ENCODE results near the gene MBTPS1.

Gene MBTPS1

GRCh38 chr16:84116720-84117493, at the start of gene MBTPS1:
MBTPS1 (minus strand) TSS chr16:84116942; CDS start chr16:84101783, 15,159 bp downstream.
- peak; percentile 98 to 99 for DNase-seq

GRCh38 chr16:84165746-84166145, 49.0 kb upstream of the MBTPS1 start:
- DNase-seq: no peak

- no peak for DNase-seq
Measured at GRCh38 chr16:84161801-84162200, 45.1 kb upstream of the MBTPS1 start.

GRCh38 chr16:84161037-84161436, 44.3 kb upstream of the MBTPS1 start:
- no peak for DNase-seq

GRCh38 chr16:84159800-84160199, 43.1 kb upstream of the MBTPS1 start:
- DNase-seq: no peak

DNA sequence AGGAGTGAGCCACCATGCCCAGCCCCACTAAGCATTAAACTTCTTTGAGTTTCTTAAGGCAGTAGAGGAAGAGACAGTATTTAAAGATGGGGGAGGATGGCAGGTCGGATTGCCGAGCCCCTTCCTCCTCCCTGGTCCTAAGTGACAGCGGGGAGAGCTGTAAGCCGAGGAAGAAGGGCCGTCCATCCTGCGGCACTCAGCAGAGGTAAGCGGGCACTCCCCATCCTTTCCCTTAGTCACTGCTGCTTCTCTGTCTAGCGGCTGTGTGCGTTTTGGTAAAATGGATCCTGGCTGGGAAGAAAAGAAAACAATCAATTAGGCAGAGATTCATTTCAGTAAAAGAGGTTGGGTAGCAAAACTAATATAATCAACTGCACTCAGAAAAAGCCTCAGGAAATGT, 42.3 kb upstream of the MBTPS1 start:
- DNase-seq: no peak

DNA sequence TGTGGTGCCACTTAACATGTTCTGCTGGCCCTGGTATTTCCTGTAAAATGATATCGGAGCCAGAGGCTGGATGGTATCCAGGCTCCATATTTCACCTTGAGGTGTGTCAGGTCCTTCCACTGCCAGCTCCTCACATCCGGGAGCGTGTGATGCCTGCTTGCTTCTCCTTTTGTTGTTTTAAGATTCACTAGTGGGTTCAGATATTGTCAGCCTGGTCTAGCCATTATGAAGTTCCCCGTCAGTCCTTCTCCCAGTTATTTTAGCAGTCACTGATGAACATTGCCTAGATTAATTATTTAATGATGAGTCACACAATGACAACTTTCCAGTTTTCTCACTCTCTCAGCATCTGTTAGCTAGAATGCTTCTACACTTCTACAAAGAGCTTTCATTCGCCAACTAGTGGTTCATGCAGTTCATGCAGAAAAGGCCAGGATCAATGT, 39.6 kb upstream of the MBTPS1 start:
- DNase-seq: no peak

DNA sequence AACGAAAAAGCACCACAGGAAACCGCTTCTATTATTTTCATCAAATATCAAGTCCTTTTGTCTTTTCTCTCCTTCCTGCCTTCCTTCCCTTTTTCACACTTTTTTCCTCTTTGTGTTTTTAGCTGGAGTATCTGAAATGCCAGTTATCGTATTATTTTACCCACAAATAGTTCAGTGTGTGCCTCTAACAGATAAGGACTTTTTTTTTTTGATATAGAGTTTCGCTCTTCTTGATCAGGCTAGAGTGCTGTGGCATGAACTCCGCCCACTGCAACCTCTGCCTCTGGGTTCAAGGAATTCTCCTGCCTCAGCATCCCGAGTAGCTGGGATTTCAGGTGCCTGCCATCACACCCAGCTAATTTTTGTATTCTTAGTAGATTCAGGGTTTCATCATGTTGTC, 39.0 kb upstream of the MBTPS1 start:
- DNase-seq: no peak

GRCh38 chr16:84155226-84155625, 38.5 kb upstream of the MBTPS1 start:
- no peak for DNase-seq

GRCh38 chr16:84153660-84154214, 37.0 kb upstream of the MBTPS1 start:
- DNase-seq: no peak

GRCh38 chr16:84150926-84151325, 34.2 kb upstream of the MBTPS1 start:
- no peak for DNase-seq

DNA sequence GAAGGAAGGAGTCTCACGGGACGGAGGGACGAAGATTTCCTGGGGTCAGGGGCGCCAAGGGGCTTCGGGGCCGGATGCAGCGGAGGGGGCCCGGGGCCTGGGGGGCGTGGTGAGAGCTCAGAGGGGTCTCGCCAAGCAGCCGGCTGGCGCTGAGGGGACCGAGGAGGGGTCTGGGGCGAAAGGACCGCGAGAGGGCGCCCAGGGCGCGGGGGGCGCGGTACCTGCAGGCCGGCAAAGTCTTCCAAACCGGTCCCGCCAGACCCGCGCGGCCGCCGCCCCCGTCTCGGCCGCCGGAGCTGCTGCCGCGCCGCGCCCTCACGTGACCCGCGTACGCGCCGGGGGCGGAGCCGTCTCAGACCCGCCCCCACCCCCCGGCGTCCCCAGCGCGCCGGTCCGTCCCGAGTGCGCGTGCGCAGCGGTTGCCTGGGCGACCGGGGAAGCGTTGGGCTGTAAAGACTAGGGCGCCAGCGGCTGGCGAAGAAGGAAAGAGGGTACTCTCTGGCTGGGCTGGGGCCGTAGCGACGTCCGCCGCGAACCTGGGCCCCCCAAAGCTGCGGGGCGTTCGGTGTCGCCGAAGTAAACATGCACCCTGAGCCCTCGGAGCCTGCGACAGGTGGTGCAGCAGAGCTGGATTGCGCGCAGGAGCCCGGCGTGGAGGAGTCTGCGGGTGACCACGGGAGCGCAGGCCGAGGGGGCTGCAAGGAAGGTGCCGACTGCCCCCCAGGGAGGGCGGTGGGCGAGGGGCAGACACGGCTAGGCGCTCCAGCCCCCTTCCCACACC, 28.3 kb upstream of the MBTPS1 start, which contains the start of the genes DNAAF1 and HSDL1:
Gene DNAAF1 (plus strand): TSS at position 450 of the 781 bp plus-strand sequence. CDS start 133 bp downstream, at position 583.
Gene HSDL1 (minus strand): TSS at position 319 of the 781 bp plus-strand sequence. CDS start 13,856 bp downstream, outside the sequence.
- DNase-seq: peak; percentile 95

GRCh38 chr16:84144209-84144858, 27.6 kb upstream of the MBTPS1 start:
- DNase-seq: peak; percentile 47 to 55

DNA sequence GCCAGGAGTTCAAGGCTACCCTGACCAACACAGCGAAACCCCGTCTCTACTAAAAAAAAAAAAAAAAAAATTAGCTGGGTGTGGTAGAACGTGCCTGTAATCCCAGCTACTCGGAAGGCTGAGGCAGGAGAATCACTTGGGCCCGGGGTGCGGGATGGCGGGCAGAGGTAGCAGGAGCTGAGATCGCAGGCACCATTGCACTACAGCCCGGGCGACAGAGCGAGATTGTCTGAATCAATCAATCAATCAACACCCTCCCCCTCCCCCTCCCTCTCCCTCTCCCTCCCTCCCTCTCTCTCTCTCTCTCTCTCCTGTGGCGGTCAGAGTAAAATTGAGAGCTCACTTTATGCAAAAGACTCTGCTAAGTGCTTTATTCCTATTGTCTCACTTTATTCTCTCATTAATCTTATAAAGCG, 27.1 kb upstream of the MBTPS1 start:
- DNase-seq: no peak

DNA sequence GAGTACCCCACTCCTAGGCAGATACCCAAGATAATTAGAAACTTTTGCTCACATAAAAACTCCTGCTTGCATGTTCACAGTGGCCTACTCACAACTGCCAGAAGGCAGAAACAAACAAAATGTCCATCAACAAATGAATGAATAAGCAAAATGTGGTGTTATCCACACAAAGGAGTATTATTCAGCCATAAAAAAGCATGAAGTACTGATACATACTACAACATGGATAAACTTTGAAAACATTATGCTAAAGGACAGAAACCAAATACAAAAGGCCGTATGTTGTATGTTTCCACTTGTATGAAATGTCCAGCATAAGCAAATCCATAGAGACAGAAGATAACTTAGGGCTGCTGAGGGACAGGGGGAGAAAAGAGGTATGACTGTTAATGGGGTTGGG, 26.3 kb upstream of the MBTPS1 start:
- DNase-seq: no peak

- no peak for DNase-seq
Measured at GRCh38 chr16:84141143-84141670, 24.5 kb upstream of the MBTPS1 start.

DNA sequence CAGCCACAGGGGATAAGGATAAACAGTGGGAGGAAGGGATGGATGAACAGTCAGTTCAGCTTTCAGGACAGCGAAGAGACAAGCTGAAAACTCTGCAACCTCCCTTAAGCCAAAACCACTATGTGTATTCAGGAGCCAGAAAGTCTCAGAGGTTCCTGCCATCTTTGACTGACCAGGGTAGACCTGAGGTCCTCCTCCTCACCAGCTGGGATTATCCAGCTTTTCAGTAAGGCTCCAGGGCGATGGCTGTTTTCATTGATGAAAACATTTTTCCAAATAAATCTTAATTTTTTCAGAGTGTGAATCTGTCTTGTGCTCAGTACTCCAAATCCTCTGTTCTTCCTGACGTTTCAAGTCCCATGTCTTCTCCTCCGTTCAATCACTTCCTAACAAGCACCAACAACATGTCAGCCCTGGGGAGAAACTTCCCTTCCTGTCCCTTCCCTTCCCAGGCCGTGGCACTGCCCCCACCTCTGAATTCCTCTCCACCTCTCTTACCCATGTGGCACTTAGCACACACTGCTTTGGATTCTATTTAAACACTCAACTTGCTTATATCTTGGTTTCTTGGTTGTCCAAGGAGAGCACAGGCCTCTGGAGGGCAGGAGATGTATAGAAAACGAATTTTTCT, 23.0 kb upstream of the MBTPS1 start:
- no peak for DNase-seq

- peak in 1 of 2 donors; percentile 22 for DNase-seq
Measured at GRCh38 chr16:84138824-84139627, 22.3 kb upstream of the MBTPS1 start.

DNA sequence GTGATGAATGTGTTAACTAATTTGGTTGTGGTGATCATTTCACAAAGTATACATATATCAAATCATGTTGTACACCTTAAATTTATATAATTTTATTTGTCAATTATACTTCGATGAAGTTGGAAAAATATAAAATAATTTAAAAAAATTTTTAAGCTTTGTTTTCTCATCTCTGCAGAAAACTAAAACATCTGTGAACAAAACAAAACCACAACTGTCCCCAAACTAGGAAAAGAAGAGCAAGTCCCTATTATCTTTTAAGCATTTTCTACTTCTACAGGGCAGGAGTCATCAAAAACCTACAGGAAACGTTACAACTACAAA, 21.7 kb upstream of the MBTPS1 start:
- no peak for DNase-seq

GRCh38 chr16:84137769-84138357, 21.1 kb upstream of the MBTPS1 start:
- no peak for DNase-seq

DNA sequence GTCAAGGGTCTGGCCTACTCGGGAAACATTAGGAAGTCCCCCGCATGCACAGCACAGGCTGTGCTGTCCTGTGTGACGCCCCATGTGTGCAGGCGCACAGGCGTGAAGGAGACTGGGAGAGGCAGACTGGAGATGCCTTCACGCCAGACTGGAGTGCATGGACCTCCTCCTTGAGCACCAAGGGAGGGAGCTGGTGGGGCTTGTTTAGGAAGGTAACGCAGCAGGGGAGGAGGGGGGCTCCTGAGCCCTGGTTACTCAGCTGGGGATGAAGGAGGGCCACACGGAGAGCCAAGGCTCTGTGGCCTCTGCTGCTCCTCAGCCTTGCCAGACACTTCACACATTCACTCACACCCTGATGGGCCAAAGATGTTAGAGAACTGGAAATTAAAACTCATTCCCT, 20.5 kb upstream of the MBTPS1 start:
- DNase-seq: no peak

All from stimulated activated CD4-positive, alpha-beta T cell treated with anti-CD3 and anti-CD28 coated beads, Interleukin-2, amount 100 ng/mL, for 24 hours (primary cell).